SJSA1 (cell line): ENCODE measurements around the gene CFAP99. TPM values are rescaled to one million over a fixed set of nuclear protein-coding genes. Genes with fewer than 3 reads are reported as not detected.

Source experiments
- DNase-seq, 2 experiments: peaks; one replicate each; pipeline ENCODE4 v3.0.0-alpha.2; 2015 to 2020; ENCODE audit warnings: low spot score in 2 of 2, low read depth in 1 of 2
- H3K27ac ChIP-seq: fragments of 250-450 bp; sonication (Bioruptor Pico); 2 replicates; pipeline ENCODE4 v1.5.1; 2020; ENCODE audit warnings: mild to moderate bottlenecking, moderate library complexity
- H3K27me3 ChIP-seq: fragments of 250-450 bp; sonication (Bioruptor Pico); replicated peaks from 2 replicates; pipeline ENCODE4 v1.5.1; 2020; ENCODE audit warnings: mild to moderate bottlenecking, moderate library complexity
- H3K36me3 ChIP-seq: fragments of 250-450 bp; sonication (Bioruptor Pico); 2 replicates; pipeline ENCODE4 v1.5.1; 2020; ENCODE audit warnings: mild to moderate bottlenecking
- H3K4me1 ChIP-seq: fragments of 250-450 bp; sonication (Bioruptor Pico); replicated peaks from 2 replicates; pipeline ENCODE4 v1.6.1; 2021; ENCODE audit warnings: mild to moderate bottlenecking
- H3K4me3 ChIP-seq: fragments of 250-450 bp; sonication (Bioruptor Pico); 2 replicates; pipeline ENCODE4 v1.5.1; 2020; ENCODE audit warnings: mild to moderate bottlenecking
- H3K9me3 ChIP-seq: fragments of 250-450 bp; sonication (Bioruptor Pico); replicated peaks from 2 replicates; pipeline ENCODE4 v1.5.1; 2020; ENCODE audit warnings: mild to moderate bottlenecking
- total RNA-seq: library from RNA; depleted of rRNA; stranded (reverse); fragments of >200 nt; shearing (Covaris generic); gene quantifications from 2 replicates; pipeline ENCODE4 v1.2.3, GENCODE V29; 2014

Gene CFAP99
- total RNA-seq, 1 experiment from 2014 or later: not detected

DNA sequence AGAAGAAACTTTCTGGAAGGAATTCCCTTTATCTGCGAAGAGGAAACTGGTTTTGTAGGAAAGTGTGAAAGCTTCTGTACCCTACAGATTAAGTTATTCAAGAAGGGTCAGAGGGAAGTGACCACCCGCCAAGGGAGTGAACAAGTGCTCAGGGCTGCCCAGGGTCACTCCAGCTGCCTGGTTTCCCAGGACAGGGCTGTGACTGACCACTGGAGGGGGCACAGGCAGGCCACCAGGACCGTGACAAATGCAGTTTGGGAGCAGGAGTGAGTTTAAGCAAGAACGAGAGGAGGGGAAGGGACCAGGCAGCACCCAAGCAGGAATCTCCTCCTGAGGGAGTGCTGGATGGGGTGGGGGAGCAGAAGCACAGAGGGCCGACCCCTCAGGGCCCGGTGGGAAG is 34.5 kb upstream of the CFAP99 start:
- no peak for DNase-seq
- Histone ChIP-seq H3K27me3 (no peaks in the 10 kb centered on the region), H3K9me3 (no peaks in the 10 kb centered on the region), H3K4me3 (no peak overlapping the region), H3K36me3 (no peaks in the 10 kb centered on the region), H3K27ac (no peak overlapping the region), H3K4me1 (no peaks in the 10 kb centered on the region)

DNA sequence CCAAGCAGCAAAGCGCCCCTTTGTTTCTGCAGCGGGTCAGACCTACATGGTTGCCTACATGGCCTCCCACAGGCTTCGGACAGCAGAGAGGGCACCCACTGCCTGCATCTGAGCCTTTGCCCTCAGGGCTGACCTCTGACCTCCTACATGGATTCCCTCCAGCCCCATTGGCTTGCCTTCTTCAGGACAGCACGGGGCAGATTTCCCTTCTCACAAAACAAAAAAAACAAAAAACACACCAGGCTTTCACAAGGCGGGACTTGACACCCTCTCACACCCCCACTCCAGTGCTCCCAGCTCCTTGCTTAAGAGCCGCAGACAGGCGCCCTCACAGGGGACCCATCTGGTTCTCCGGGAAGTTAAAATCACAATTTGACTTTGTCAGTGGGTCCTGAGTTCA is 33.2 kb upstream of the CFAP99 start:
- Histone ChIP-seq H3K4me3 (no peak overlapping the region), H3K4me1 (no peaks in the 10 kb centered on the region), H3K27me3 (no peaks in the 10 kb centered on the region), H3K9me3 (no peaks in the 10 kb centered on the region), H3K36me3 (no peaks in the 10 kb centered on the region), H3K27ac (no peak overlapping the region)
- DNase-seq: no peak

DNA sequence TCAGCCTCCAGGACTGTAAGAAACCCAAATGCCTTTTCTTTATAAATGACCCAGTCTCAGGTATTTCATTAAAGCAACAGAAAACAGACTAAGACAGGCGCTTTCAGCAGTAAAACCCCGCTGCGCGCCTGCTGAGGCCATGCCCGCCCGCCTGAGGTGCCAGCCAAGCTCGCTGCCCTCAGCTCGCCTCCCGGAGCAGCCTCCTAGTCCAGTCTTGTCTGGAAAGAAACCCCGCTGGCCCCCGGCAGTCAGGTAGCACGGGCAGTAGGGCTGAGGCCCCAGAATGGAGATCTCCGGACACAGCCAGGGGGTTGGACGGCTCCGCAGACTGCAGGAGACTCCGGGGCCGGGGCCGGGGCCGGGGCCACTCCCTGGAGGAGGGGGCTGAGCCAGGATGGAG is 32.0 kb upstream of the CFAP99 start:
- Histone ChIP-seq H3K4me1 (no peaks in the 10 kb centered on the region), H3K27ac (no peak overlapping the region), H3K36me3 (no peaks in the 10 kb centered on the region), H3K4me3 (no peak overlapping the region), H3K9me3 (no peaks in the 10 kb centered on the region), H3K27me3 (no peaks in the 10 kb centered on the region)
- DNase-seq: no peak

DNA sequence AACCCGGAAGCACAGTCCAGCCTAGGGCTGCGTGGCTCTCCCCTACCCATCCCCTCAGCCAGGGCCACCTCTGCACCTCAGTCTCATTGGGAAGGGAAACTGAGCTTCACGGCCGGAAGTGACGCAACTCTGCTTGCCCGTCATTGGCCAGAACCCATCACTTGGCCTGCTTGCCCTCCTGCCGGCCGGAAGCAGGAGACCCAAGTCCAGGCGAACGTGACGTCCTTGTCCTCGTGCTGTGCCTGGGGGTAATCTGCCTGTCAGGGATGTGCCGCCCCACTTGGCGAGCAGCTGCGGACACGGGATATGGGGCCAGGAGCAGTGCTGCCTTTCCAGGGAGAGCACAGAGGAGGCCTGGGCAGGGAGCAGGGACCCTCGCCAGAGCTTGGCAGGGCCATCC is 31.5 kb upstream of the CFAP99 start:
- Histone ChIP-seq H3K27ac (no peak overlapping the region), H3K27me3 (0 out of 2 replicates have a peak, but pooled peaks cover under 1% of the 10 kb centered on the region), H3K9me3 (no peaks in the 10 kb centered on the region), H3K36me3 (no peaks in the 10 kb centered on the region), H3K4me1 (no peaks in the 10 kb centered on the region), H3K4me3 (no peak overlapping the region)
- DNase-seq: no peak

DNA sequence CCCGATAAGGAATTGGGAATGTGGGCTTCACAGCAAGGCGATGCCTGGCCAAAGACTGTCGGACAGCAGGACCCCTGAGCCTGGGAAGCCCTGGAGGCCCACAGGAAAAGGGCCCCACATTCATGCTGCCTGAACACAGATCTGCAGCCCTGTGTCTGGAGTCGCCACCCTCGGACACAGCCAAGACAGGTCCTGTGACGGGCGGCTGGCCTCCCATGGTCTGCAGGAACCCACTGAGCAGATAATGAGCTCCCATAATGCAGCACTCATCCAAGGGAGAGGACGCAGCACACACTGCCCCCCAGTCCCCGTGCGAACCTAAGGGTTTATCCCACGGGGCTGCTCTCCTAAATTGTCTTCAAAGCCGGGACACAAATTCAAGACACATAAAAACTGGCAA is 30.9 kb upstream of the CFAP99 start:
- H3K27me3 ChIP-seq: 0 out of 2 replicates have a peak, but pooled peaks cover 4% of the 10 kb centered on the region
- no peak overlapping the region for H3K27ac ChIP-seq

DNA sequence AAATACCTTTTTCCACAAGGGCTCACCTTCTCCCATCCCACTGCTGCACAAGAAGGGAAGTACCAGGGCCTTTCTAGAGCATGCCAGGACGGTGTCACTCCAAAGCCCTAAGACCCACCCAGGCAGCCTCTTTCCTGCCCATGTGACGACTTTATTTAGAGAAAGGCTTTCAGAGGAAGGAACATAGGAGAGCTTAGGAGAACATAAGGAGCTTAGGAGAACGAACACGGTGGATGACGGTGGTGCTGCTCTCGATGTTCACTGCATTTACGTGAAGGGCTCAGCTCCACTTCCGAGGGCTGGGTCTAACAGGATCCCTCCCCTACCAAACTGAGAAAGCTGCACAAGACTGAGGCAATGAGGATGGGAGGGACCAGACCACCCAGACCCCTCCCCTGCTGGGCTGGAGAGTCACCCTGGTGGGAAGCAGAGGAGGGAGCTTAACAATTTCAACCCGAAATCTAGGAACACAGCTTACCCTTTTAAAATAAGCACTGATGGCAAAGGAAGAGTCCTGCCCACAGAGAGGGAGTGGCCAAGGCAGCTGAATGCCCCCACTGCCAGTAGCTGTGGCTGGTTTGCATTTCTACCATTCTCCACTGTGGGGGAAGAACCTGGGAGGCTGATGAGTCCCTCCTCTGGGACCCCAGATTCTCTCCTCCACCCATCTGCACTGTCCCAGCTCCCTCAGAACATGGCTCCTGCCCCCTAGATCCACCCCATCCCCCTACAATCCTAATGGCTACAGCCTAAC is 30.1 kb upstream of the CFAP99 start:
- no peaks in the 10 kb centered on the region for H3K36me3 ChIP-seq
- H3K27ac ChIP-seq: no peak overlapping the region
- H3K9me3 ChIP-seq: no peaks in the 10 kb centered on the region
- DNase-seq: no peak
- no peak overlapping the region for H3K4me3 ChIP-seq
- 0 out of 2 replicates have a peak, but pooled peaks cover 6% of the 10 kb centered on the region for H3K27me3 ChIP-seq
- H3K4me1 ChIP-seq: no peaks in the 10 kb centered on the region

More for the DNA sequence above, 30.9 kb upstream of the CFAP99 start:
- Histone ChIP-seq H3K9me3 (no peaks in the 10 kb centered on the region), H3K4me1 (no peaks in the 10 kb centered on the region), H3K4me3 (no peak overlapping the region), H3K36me3 (no peaks in the 10 kb centered on the region)
- DNase-seq: no peak

DNA sequence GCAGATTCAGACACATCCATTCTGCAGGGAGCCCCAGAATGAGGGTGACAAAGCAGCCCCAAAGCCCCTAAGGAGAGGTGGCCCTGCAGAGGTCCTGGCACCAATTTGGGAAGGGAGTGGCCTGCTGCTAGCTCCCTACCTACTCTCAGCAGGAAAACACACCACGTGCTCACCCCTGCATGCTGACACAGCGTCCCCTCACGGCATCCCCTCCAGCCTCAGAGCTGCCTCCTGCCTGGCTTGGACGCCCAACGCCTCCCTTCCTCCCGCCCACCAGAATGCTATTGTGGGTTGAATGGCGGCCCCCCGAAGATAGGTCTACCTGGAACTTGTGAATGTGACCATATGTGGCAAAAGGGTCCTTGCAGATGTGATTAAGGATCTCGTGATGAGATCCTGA is 29.1 kb upstream of the CFAP99 start:
- 0 out of 2 replicates have a peak, but pooled peaks cover 6% of the 10 kb centered on the region for H3K27me3 ChIP-seq

DNA sequence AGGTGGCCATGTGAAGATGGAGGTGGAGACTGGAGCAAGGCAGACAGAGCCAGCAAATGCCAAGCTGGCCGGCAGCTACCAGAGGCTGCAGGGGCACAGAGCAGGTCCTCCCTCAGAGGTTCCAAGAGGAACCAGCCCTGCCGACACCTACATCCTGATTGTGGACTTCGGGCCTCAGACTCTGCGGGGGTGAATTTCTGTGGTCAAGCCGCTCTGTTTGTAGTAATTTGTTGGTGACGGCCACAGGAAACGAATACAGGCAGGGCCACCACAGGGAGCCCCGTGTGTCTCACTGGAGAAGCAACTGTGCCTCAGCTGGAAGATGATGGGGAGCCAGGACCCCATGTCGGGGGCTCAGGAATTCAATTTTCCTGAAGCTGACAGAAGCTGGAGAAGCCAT is 28.6 kb upstream of the CFAP99 start:
- H3K27ac ChIP-seq: no peak overlapping the region
- H3K27me3 ChIP-seq: 0 out of 2 replicates have a peak, but pooled peaks cover 6% of the 10 kb centered on the region
- DNase-seq: no peak
- no peaks in the 10 kb centered on the region for H3K9me3 ChIP-seq
- H3K36me3 ChIP-seq: no peaks in the 10 kb centered on the region
- H3K4me1 ChIP-seq: no peaks in the 10 kb centered on the region
- H3K4me3 ChIP-seq: no peak overlapping the region

More for the DNA sequence above, 29.1 kb upstream of the CFAP99 start:
- Histone ChIP-seq H3K36me3 (no peaks in the 10 kb centered on the region), H3K9me3 (no peaks in the 10 kb centered on the region), H3K4me3 (no peak overlapping the region), H3K4me1 (no peaks in the 10 kb centered on the region), H3K27ac (no peak overlapping the region)
- no peak for DNase-seq

DNA sequence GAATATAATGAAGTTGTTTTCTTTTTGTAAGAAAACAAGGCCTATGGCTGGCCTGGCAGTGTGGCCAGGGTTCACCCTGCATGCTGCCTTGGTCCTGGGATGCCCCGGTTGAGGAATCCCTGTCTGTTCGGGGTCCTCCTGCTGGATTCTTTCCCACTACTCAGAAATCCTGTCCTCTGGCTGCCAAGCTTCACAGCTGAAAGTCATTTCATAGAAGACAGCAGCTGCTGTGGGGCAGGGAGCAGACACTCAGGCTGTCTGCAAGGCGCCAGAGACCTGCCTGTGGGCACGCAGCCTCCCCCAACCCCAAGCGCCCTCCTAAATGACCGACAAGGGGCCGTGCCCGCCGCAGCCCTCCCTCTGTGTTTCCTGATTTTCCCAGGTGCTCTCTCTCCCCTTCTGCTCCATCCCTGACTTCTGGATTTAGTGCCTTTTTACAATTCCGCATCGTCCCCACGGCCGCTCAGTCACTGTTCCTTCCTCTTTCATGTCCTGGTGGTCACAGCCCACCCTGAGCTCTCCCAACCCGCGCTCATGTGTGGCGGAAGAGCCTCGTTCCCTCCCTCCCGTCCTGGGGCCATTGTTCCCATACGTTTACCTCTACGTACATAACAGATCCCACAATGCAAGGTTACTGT is 27.9 kb upstream of the CFAP99 start:
- Histone ChIP-seq H3K4me1 (no peaks in the 10 kb centered on the region), H3K27me3 (0 out of 2 replicates have a peak, but pooled peaks cover 6% of the 10 kb centered on the region), H3K4me3 (no peak overlapping the region), H3K27ac (no peak overlapping the region), H3K36me3 (no peaks in the 10 kb centered on the region), H3K9me3 (no peaks in the 10 kb centered on the region)
- DNase-seq: no peak

DNA sequence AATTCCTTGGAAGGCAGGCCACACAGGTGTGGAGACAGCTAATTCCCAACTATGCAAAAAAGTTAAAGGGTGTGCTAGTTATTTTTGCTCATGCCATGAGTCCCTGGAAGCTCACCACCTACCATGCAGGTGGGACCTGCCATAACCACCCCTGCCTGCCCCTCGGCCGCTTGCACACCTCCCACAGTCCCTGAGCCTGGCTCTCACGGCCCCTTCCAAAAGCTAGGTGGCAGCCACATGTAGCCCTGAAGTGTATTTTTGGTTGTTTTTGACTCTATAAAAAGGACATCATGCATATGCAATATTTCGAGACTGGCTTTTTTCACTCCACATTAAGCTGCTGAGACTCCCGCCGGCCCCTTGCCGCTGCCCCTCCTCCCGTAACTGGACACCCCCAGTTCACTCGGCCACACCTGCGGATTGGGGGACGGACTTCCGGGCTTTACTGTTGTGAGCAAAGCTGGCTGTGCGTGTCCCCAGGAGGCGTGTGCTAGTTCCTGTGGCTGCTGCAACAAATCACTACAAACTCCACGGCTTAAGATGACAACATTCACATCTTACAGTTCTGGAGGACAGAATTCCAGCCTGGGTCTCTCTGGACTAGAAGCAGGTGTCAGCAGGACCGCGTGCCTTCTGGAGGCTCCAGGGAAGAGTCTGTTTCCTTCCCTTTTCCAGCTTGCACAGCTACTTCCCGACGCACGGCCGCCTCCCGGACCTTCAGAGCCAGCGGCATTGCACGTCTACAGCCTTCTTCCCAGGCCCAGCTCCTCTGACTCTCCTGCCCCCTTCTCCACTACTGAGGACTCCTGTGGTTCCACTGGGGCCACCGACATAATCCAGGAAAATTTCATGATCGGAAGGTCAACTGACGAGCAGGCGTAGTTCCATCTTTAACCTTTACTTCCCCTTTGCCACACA is 25.1 kb upstream of the CFAP99 start:
- Histone ChIP-seq H3K27me3 (0 out of 2 replicates have a peak, but pooled peaks cover 6% of the 10 kb centered on the region), H3K4me3 (no peak overlapping the region)
- DNase-seq: no peak

DNA sequence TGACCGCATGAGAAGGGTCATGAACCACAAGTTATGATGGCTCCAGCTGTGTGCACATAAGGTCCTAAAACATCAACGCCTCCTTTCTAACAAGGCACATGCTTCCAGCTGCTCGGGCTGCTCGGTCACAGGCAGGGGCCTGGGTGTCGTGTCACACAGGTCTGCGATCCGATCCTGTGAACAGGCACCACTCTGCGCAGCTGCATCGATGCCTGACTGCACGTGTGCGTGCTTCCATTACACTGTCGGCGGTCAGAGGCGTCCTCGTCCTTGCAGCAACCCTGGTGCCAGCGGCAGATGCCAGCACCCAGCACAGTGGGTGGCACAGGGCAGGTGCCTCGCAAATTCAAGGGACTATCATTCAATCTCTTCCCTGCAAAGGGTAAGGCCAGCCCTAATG is 24.2 kb upstream of the CFAP99 start:
- H3K9me3 ChIP-seq: no peaks in the 10 kb centered on the region
- H3K4me1 ChIP-seq: no peaks in the 10 kb centered on the region
- no peak overlapping the region for H3K27ac ChIP-seq
- H3K36me3 ChIP-seq: no peaks in the 10 kb centered on the region
- H3K4me3 ChIP-seq: no peak overlapping the region
- DNase-seq: no peak
- 0 out of 2 replicates have a peak, but pooled peaks cover 6% of the 10 kb centered on the region for H3K27me3 ChIP-seq

More for the DNA sequence above, 25.1 kb upstream of the CFAP99 start:
- H3K36me3 ChIP-seq: no peaks in the 10 kb centered on the region
- no peaks in the 10 kb centered on the region for H3K4me1 ChIP-seq
- H3K27ac ChIP-seq: no peak overlapping the region
- H3K9me3 ChIP-seq: no peaks in the 10 kb centered on the region

DNA sequence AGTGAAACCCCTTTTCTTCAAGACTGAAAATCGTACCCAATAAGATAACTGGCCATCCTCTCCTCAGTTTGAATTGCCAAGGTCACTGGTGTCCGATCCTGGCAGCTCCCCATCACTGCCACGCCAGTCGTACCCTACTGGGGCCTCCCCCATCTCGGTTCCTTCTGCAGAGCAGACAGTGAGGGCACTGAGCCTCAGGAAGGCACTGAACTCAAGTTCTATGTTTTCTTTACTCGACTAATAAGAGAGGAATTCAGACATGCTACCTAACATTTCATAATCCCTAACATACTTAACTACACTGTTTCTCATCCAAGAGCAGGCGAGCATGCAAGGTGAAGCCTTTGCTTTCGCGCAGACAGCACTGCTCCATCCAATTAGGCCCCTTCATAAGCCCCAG is 23.7 kb upstream of the CFAP99 start:
- H3K4me1 ChIP-seq: no peaks in the 10 kb centered on the region
- H3K36me3 ChIP-seq: no peaks in the 10 kb centered on the region
- no peak for DNase-seq
- H3K9me3 ChIP-seq: no peaks in the 10 kb centered on the region
- 0 out of 2 replicates have a peak, but pooled peaks cover 6% of the 10 kb centered on the region for H3K27me3 ChIP-seq
- no peak overlapping the region for H3K27ac ChIP-seq
- H3K4me3 ChIP-seq: no peak overlapping the region

DNA sequence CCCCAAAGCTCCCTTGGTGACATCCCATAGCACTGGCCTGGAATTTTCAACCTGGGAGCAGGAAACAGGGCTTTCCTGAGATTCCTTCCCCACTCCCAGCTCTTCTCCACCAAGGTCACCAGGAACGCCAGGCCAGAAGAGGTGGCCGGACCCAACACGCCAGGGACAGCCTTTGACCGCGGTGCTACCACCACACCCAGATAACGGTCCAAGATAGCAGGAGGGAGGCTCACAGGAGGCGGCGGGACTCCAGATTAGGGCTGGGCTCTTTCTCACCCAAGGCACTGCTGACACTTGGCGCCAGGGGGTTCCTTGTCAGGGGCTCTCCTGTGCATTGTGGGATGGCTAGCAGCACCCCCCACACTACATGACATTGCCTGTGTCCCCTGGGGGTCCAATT is 23.2 kb upstream of the CFAP99 start:
- Histone ChIP-seq H3K27me3 (0 out of 2 replicates have a peak, but pooled peaks cover 6% of the 10 kb centered on the region), H3K27ac (no peak overlapping the region)

More for the DNA sequence above, 23.2 kb upstream of the CFAP99 start:
- no peak for DNase-seq
- no peaks in the 10 kb centered on the region for H3K36me3 ChIP-seq
- no peak overlapping the region for H3K4me3 ChIP-seq
- no peaks in the 10 kb centered on the region for H3K9me3 ChIP-seq
- H3K4me1 ChIP-seq: no peaks in the 10 kb centered on the region
